Sciatic nerve (tissue), 2 donors: ENCODE measurements around the gene TTC5. TPM values are rescaled to one million over a fixed set of nuclear protein-coding genes. Genes with fewer than 3 reads are reported as not detected.
"Not testable (repeated sequence)": the region's sequence is repeated elsewhere in the genome, so short reads cannot be mapped to it uniquely, and the experiment has no call there.

ENCODE experiments used
- ATAC-seq: fragments of 200-7000 bp; cut with Tn5 transposase; one replicate; pipeline ENCODE4 v1.9.1; 2020; ENCODE audit warnings: mild to moderate bottlenecking, moderate library complexity
- DNase-seq: peaks from one replicate; pipeline ENCODE4 v3.0.0-alpha.2; 2020; ENCODE audit warnings: low spot score
- intact Hi-C: fragments of 100-400 bp; cut with DNase I; formaldehyde crosslinking; loops from one replicate; pipeline ENCODE4 v1.14.2; 2022
- total RNA-seq: library from RNA; stranded (reverse); fragmentation: NEBNext Ultra II Directional; extraction: Animal tissue kit (Norgen Biotek cat#: 25700); gene quantifications from one replicate; pipeline ENCODE4 v1.2.1, GENCODE V29; 2021
- donor health status: DM: no; HTN: no; CAD: no.
- donor health status: DM: no; HTN: no; CAD: no.

Gene TTC5
- total RNA-seq, 1 donor from 2014 or later, result 19.9 TPM

DNA sequence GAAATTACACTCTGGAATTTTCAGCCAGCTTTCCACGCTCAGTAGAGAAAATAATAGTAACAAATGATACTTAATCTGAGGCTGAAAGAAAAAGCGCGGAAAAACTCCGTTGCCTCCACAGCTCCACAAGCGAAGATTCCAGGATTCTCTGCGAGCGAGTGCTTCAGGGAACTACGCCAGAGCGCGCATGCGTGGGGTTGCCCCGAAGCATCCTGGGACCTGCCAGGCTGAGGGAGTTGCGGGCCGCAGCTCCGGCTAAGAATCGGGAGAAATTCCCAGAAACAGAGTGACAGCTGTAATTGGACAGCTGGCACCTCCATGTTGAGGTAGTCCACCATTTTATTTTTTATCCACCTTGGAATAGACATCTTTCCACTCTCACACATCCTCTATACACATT, 12.0 kb upstream of the TTC5 start:
- DNase-seq, result no peak
- intact Hi-C loops, result no loop called here

DNA sequence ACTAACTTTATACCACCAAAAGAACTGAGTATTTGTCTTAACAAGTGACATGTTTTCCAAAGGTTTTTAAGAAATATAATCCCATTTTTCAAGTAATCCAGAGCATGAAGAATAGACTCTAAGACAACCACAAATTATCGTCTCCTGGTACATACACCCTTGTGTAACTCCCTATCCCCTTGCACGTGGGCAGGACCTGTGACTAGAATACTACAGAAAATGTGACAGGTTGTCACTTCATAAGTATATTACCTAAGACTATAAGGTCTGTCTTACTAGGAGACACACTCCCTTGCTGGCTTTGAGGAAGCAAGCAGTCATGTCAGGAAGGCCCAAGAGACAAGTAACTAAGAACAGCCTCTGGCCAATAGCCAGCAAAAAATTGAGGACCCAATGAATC, 8.3 kb upstream of the TTC5 start:
- DNase-seq, result no peak
- intact Hi-C loops, result no loop called here
- no peak for ATAC-seq

More for the DNA sequence above, 12.0 kb upstream of the TTC5 start:
- no peak for ATAC-seq

DNA sequence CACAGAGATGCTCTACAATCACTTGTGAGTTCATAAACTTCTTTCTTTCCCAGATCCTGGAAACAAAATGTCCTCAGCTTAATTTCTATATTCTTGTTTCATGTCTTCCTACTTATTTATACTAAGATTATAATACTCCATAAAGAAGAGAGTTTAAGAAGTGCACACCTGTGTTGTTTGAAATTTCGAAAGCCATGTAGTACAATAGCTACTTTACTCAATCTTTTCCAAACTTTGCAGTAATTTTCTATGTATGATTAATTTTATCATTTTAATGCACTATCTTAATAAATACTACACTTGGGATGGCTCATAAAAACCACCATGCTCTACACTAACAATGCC, 300 bp upstream of the TTC5 start:
- DNase-seq (no peak), ATAC-seq (no peak)
- intact Hi-C loops, result no loop called here

DNA sequence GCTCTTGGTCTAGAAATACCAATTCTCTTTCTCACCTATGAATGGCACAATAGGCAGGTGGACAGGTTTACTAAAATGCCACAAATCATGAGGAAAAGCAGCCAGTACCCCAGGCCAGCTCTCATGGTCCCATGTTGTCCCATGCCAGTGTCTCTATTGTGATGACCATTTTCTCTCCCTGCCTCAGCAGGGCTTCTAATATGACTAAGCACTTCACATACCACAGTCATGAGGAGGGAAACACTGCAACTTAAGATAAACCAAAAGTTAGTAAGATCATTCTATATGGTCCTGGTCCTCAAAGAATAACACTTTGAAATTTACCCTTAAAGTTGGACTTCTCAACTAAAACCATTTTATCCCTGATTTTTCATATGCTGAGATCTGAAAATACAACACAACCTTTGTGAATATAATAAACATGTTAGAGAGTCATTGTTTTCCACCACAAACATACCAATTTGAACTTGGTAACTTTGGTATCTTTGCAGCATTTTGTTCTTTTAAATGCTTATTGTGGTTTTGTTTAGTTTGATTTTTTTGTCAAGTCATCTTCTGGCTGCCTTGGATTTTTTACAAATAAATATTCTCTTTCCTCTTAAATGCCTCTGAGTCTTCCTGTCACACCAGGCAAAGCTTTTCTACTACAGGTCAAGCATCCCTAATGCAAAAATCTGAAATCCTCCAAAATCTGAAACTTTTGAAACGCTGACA, 3.6 kb downstream of the TTC5 start:
- intact Hi-C loops, result no loop called here
- no peak for DNase-seq
- ATAC-seq, result no peak

DNA sequence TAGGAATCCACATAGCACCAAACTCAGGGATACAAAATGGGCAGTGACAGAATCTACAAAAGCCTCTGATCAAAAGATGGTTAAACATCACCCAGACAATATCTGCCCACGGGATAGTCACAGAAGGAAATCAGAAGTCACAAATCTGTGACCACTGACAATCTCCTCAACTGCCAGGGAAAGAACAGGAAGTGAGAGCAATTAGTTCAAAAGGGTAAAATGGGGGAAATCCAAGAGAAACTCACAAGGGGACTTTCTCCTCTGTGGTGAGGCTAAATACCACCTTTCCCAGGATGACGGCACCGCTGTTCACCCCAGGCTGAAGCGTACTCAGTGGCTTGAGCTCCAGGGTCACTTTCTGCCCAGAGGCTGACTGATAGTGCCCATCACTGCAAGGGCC, 10.7 kb downstream of the TTC5 start:
- intact Hi-C loops, result no loop called here
- ATAC-seq (no peak), DNase-seq (no peak)

DNA sequence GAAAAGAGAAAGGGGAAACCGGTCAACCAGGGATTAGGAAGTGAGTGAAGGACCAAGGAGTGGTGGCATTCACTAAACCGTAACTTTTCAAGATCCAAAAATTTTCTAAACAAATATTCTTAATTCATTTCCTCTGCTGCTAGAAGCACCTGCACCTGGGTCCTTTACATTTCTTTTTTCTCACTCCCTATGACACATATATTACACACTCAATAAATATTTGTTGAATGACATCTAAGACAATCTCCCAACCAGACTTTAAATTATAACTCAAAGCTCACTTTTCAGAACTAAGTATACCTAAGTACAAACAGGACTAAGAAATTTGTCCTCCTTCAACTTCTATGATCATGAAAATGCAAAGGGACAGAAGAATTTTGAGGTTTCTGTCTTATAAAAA, 11.1 kb downstream of the TTC5 start:
- DNase-seq, result no peak
- ATAC-seq, result no peak
- intact Hi-C loops, result no loop called here

DNA sequence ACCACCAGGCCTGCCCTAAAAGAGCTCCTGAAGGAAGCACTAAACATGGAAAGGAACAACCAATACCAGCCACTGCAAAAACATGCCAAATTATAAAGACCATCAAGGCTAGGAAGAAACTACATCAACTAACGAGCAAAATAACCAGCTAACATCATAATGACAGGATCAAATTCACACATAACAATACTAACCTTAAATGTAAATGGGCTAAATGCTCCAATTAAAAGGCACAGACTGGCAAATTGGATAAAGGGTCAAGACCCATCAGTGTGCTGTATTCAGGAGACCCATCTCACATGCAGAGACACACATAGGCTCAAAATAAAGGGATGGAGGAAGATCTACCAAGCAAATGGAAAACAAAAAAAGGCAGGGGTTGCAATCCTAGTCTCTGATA, 23.8 kb downstream of the TTC5 start:
- ATAC-seq, intact Hi-C loops, DNase-seq: not testable (repeated sequence)

DNA sequence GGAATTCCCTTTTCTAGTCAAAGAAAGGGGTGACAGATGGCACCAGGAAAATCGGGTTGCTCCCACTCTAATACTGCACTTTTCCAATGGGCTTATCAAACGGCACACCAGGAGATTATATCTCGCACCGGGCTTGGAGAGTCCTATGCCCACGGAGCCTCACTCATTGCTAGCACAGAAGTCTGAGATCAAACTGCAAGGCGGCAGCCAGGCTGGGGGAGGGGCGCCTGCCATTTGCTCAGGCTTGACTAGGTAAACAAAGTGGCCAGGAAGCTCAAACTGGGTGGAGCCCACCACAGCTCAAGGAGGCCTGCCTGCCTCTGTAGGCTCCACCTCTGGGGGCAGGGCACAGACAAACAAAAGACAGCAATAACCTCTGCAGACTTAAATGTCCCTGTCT, 25.5 kb downstream of the TTC5 start:
- intact Hi-C loops, DNase-seq: not testable (repeated sequence)

DNA sequence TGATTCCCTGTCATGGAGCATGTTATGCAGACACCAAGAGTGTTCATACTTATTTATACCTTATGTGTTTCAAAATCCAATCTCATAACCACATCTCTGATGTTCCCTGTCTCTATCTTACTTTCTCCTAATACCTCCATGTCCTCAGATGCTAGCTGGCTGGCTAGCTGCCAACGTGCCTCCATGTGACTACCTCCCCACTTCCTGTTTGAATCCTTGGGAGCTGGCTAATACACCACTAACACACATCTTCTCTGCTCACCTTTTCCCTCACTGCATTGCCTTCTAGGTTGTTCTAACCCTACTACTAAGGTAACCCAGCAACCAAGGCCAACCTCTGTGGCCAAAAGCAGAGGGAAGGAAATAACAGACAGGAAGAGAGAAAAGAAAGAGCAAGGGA, 27.3 kb downstream of the TTC5 start:
- no peak for ATAC-seq
- DNase-seq, result no peak
- intact Hi-C loops, result no loop called here

More for the DNA sequence above, 25.5 kb downstream of the TTC5 start:
- not testable (repeated sequence) for ATAC-seq

DNA sequence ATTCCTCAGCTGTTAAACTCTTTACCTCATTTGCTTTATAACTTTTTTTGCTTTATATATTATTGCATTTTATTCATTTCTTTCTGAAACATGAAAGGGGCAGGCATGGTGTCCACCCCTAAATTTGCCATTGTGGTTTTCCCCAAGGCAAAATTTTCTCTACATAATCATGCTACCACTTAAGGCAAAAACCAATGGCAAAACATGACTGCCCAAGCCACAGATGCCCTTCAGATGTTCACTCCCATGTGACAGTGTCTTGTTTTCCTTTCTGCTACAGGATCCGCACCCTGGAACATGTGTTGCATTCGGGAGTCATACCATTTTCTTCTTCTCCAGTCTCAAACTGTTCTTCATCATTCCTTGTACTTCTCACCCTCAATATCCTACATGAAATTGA, 28.3 kb downstream of the TTC5 start:
- DNase-seq (no peak), ATAC-seq (no peak)
- intact Hi-C loops, result no loop called here

DNA sequence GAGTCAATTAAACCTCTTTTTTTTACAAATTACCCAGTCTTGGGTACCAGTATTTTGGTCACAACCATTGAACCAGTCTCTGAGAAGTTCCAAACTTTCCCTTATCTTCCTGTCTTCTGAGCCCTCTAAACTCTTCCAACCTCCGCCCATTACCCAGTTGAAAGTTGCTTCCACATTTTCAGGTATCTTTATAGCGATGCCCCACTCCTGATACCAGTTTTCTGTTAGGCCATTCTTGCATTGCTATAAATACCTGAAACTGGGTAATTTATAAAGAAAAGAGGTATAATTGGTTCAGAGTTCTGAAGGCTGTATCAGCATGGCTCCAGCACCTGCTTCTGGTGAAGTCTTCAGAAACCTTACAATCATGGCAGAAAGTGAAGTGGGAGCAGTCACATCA, 31.7 kb downstream of the TTC5 start:
- intact Hi-C loops, result no loop called here
- DNase-seq (no peak), ATAC-seq (no peak)

DNA sequence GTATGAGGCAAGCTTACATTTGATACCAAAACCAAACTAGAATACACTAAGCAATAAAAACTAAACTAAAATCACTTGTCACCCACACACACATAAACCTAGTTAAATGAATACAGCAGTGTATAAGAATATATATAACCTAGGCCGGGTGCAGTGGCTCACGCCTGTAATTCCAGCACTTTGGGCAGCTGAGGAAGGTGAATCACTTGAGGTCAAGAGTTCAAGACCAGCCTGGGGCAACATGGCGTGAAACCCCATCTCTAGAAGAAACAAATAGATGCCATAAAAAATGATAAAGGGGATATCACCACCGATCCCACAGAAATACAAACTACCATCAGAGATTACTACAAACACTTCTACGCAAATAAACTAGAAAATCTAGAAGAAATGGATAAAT, 41.4 kb downstream of the TTC5 start:
- intact Hi-C loops, DNase-seq, ATAC-seq: not testable (repeated sequence)

DNA sequence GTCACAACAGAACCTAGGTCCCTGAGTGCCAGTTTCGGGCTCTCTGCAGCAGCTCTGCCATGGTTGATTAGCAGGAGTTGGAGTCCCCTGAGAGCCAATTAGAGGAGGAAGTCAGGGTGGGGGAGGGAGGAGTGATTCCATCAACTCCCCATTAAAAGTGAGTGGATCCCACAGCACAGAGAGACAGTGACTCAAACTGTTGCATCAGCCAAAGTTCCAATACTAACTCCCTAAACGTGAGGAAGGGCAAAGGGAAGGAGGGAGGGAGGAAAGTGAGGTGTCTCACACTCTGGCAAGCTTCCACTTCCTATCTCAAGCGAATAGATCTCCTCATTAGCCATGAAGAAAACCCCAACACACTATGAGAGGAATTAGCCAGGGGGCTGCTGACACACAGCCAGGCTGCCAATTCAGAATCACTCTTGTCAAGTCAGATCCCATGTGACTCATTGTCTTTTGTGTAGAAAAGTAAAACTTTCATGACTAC, 43.1 kb downstream of the TTC5 start:
- ATAC-seq, result no peak
- no peak for DNase-seq
- intact Hi-C loops, result no loop called here

DNA sequence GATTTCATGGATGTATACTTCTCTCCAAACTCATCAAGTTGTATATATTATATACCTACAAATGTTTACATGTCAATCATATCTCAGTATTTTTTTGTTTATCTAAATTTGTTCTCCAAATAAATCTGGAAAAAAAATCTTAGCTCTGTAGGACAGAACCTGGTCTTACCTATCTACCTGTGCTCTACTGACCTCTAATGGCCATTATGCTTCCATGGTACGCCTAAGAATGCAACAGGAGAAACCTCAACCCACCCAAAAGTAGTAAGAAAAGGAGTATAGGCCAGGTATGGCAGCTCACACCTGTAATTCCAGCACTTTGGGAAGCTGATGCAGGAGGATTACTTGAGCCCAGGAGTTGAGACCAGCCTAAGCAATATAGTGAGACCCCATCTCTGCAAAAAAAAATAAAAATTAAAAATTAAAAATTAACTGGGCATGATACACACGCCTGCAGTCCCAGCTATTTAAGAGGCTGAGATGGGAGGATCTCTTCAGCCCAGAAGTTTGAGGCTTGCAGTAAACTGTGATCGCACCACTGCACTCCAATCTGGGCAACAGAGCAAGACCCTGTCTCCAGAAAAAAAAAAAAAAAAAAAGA, 58.0 kb downstream of the TTC5 start:
- intact Hi-C loops, result no loop called here
- DNase-seq (no peak), ATAC-seq (no peak)

Other genes with a start within 250 kb of the TTC5 start
- not detected for gene OR4L1, start 245.9 kb downstream of the TTC5 start, total RNA-seq
- not detected for gene OR4K17, start 195.2 kb downstream of the TTC5 start, total RNA-seq
- gene OR4N5, start 167.1 kb downstream of the TTC5 start, total RNA-seq, result not detected
- not detected for gene OR11G2, start 115.1 kb downstream of the TTC5 start, total RNA-seq
- gene OR11H6, start 82.2 kb downstream of the TTC5 start, total RNA-seq, result not detected
- not detected for gene OR11H7, start 77.0 kb downstream of the TTC5 start, total RNA-seq
- gene OR11H4, start 66.7 kb downstream of the TTC5 start, total RNA-seq, result not detected
- 51.4 TPM for gene CCNB1IP1, start 27.3 kb upstream of the TTC5 start, total RNA-seq
- gene PARP2, start 37.7 kb upstream of the TTC5 start, total RNA-seq, result 23.7 TPM
- gene TEP1, start 107.5 kb upstream of the TTC5 start, total RNA-seq, result 44.7 TPM
- 2.1 TPM for gene KLHL33, start 130.2 kb upstream of the TTC5 start, total RNA-seq
- gene OSGEP, start 148.9 kb upstream of the TTC5 start, total RNA-seq, result 38.8 TPM
- gene APEX1, start 149.3 kb upstream of the TTC5 start, total RNA-seq, result 68.0 TPM
- 33.0 TPM for gene PIP4P1, start 155.5 kb upstream of the TTC5 start, total RNA-seq
- gene PNP, start 163.5 kb upstream of the TTC5 start, total RNA-seq, result 34.2 TPM
- gene RNASE10, start 199.6 kb upstream of the TTC5 start, total RNA-seq, result 0.71 TPM